ENCODE data around the gene AMY2A. TPM values are rescaled to one million over a fixed set of nuclear protein-coding genes. Genes with fewer than 3 reads are reported as not detected.
"Not testable (repeated sequence)": the region's sequence is repeated elsewhere in the genome, so short reads cannot be mapped to it uniquely, and the experiment has no call there.

The AMY2A gene
- total and polyA plus RNA-seq, 2 donors (not counting 1 experiment from before 2014, with no cell fraction given) = not detected

- Histone ChIP-seq H3K4me1 (ENCODE audit: control insufficient read depth, extremely low read depth, insufficient read depth, low read length) (no peaks in the 10 kb centered on the region), H3K4me2 (ENCODE audit: extremely low read depth, insufficient read depth, low read length) (no peak overlapping the region), H3K36me3 (ENCODE audit: control insufficient read depth, insufficient read depth, low read length) (no peaks in the 10 kb centered on the region), H3K27ac (ENCODE audit: insufficient read depth, low read length) (no peak overlapping the region), H2AFZ (ENCODE audit: low read length) (no peak overlapping the region), H3K4me3 (replicated peaks in 1 of 4; ENCODE audit: control extremely low read depth in 1 of 4, insufficient read depth in 1 of 4, low read depth in 3 of 4, low read length in 4 of 4) (no peak overlapping the region), H3K79me2 (ENCODE audit: control insufficient read depth, insufficient read depth, low read length) (no peaks in the 10 kb centered on the region), H3K27me3 (ENCODE audit: control insufficient read depth, insufficient read depth, low read length) (no peaks in the 10 kb centered on the region), H3K9ac (ENCODE audit: insufficient read depth, low read length) (no peak overlapping the region), H3K9me3 (ENCODE audit: control insufficient read depth, insufficient read depth, low read depth, low read length) (no peaks in the 10 kb centered on the region), H4K20me1 (ENCODE audit: control insufficient read depth, extremely low read depth, insufficient read depth, low read length) (no peaks in the 10 kb centered on the region)
- DNase-seq (ENCODE audit: low read depth in 2 of 2) = peak in 1 of 2 donors; percentile 4
- TF ChIP-seq, protein P1, sequence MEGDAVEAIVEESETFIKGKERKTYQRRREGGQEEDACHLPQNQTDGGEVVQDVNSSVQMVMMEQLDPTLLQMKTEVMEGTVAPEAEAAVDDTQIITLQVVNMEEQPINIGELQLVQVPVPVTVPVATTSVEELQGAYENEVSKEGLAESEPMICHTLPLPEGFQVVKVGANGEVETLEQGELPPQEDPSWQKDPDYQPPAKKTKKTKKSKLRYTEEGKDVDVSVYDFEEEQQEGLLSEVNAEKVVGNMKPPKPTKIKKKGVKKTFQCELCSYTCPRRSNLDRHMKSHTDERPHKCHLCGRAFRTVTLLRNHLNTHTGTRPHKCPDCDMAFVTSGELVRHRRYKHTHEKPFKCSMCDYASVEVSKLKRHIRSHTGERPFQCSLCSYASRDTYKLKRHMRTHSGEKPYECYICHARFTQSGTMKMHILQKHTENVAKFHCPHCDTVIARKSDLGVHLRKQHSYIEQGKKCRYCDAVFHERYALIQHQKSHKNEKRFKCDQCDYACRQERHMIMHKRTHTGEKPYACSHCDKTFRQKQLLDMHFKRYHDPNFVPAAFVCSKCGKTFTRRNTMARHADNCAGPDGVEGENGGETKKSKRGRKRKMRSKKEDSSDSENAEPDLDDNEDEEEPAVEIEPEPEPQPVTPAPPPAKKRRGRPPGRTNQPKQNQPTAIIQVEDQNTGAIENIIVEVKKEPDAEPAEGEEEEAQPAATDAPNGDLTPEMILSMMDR (conservative IDR thresholded peaks at IDR 0.05 in 1 of 2, IDR thresholded peaks at IDR 0.05 in 1 of 2; ENCODE audit: low read depth in 1 of 2, low read length in 2 of 2) = no peak
- no peak for TF ChIP-seq EZH2 (IDR thresholded peaks at IDR 0.05; ENCODE audit: low read length, missing control alignments)
Measured at GRCh38 chr1:103582464-103582863, 34.8 kb upstream of the AMY2A start.

GRCh38 chr1:103583887-103584286 lies 33.3 kb upstream of the AMY2A start:
- Histone ChIP-seq H3K36me3 (ENCODE audit: control insufficient read depth, insufficient read depth, low read length) (no peaks in the 10 kb centered on the region), H3K79me2 (ENCODE audit: control insufficient read depth, insufficient read depth, low read length) (no peaks in the 10 kb centered on the region), H4K20me1 (ENCODE audit: control insufficient read depth, extremely low read depth, insufficient read depth, low read length) (no peaks in the 10 kb centered on the region), H3K9me3 (ENCODE audit: control insufficient read depth, insufficient read depth, low read depth, low read length) (no peaks in the 10 kb centered on the region), H3K27ac (ENCODE audit: insufficient read depth, low read length) (no peak overlapping the region), H3K4me1 (ENCODE audit: control insufficient read depth, extremely low read depth, insufficient read depth, low read length) (no peaks in the 10 kb centered on the region), H2AFZ (ENCODE audit: low read length) (no peak overlapping the region), H3K4me2 (ENCODE audit: extremely low read depth, insufficient read depth, low read length) (no peak overlapping the region), H3K4me3 (replicated peaks in 1 of 4; ENCODE audit: control extremely low read depth in 1 of 4, insufficient read depth in 1 of 4, low read depth in 3 of 4, low read length in 4 of 4) (no peak overlapping the region), H3K9ac (ENCODE audit: insufficient read depth, low read length) (no peak overlapping the region), H3K27me3 (ENCODE audit: control insufficient read depth, insufficient read depth, low read length) (no peaks in the 10 kb centered on the region)
- DNase-seq (ENCODE audit: low read depth in 2 of 2) = no peak
- TF ChIP-seq EZH2 (IDR thresholded peaks at IDR 0.05; ENCODE audit: low read length, missing control alignments) = no peak
- TF ChIP-seq, protein P1 (conservative IDR thresholded peaks at IDR 0.05 in 1 of 2, IDR thresholded peaks at IDR 0.05 in 1 of 2; ENCODE audit: low read depth in 1 of 2, low read length in 2 of 2) = no peak

GRCh38 chr1:103584537-103584936 lies 32.7 kb upstream of the AMY2A start:
- TF ChIP-seq, protein P1 (conservative IDR thresholded peaks at IDR 0.05 in 1 of 2, IDR thresholded peaks at IDR 0.05 in 1 of 2; ENCODE audit: low read depth in 1 of 2, low read length in 2 of 2) = no peak
- TF ChIP-seq EZH2 (IDR thresholded peaks at IDR 0.05; ENCODE audit: low read length, missing control alignments) = no peak
- Histone ChIP-seq H3K9me3 (ENCODE audit: control insufficient read depth, insufficient read depth, low read depth, low read length) (no peaks in the 10 kb centered on the region), H4K20me1 (ENCODE audit: control insufficient read depth, extremely low read depth, insufficient read depth, low read length) (no peaks in the 10 kb centered on the region), H2AFZ (ENCODE audit: low read length) (no peak overlapping the region), H3K36me3 (ENCODE audit: control insufficient read depth, insufficient read depth, low read length) (no peaks in the 10 kb centered on the region), H3K27ac (ENCODE audit: insufficient read depth, low read length) (no peak overlapping the region), H3K4me2 (ENCODE audit: extremely low read depth, insufficient read depth, low read length) (no peak overlapping the region), H3K9ac (ENCODE audit: insufficient read depth, low read length) (no peak overlapping the region), H3K4me3 (replicated peaks in 1 of 4; ENCODE audit: control extremely low read depth in 1 of 4, insufficient read depth in 1 of 4, low read depth in 3 of 4, low read length in 4 of 4) (no peak overlapping the region), H3K79me2 (ENCODE audit: control insufficient read depth, insufficient read depth, low read length) (no peaks in the 10 kb centered on the region), H3K4me1 (ENCODE audit: control insufficient read depth, extremely low read depth, insufficient read depth, low read length) (no peaks in the 10 kb centered on the region), H3K27me3 (ENCODE audit: control insufficient read depth, insufficient read depth, low read length) (no peaks in the 10 kb centered on the region)
- DNase-seq (ENCODE audit: low read depth in 2 of 2) = no peak

- not testable (repeated sequence) for H3K27ac ChIP-seq (ENCODE audit: insufficient read depth, low read length); H3K4me3 ChIP-seq (replicated peaks in 1 of 4; ENCODE audit: control extremely low read depth in 1 of 4, insufficient read depth in 1 of 4, low read depth in 3 of 4, low read length in 4 of 4); H3K4me1 ChIP-seq (ENCODE audit: control insufficient read depth, extremely low read depth, insufficient read depth, low read length); H4K20me1 ChIP-seq (ENCODE audit: control insufficient read depth, extremely low read depth, insufficient read depth, low read length); H3K27me3 ChIP-seq (ENCODE audit: control insufficient read depth, insufficient read depth, low read length); H3K4me2 ChIP-seq (ENCODE audit: extremely low read depth, insufficient read depth, low read length); H3K9ac ChIP-seq (ENCODE audit: insufficient read depth, low read length); DNase-seq (ENCODE audit: low read depth in 2 of 2); H3K79me2 ChIP-seq (ENCODE audit: control insufficient read depth, insufficient read depth, low read length); H3K36me3 ChIP-seq (ENCODE audit: control insufficient read depth, insufficient read depth, low read length); H3K9me3 ChIP-seq (ENCODE audit: control insufficient read depth, insufficient read depth, low read depth, low read length); H2AFZ ChIP-seq (ENCODE audit: low read length)
Measured at GRCh38 chr1:103602740-103603139, 14.5 kb upstream of the AMY2A start.

All from fibroblast of lung (primary cell).